ENCODE measurements around the gene LCN15. TPM values are rescaled to one million over a fixed set of nuclear protein-coding genes. Genes with fewer than 3 reads are reported as not detected.

The LCN15 gene
- total RNA-seq, 2 experiments from 2014 or later, result not detected

DNA sequence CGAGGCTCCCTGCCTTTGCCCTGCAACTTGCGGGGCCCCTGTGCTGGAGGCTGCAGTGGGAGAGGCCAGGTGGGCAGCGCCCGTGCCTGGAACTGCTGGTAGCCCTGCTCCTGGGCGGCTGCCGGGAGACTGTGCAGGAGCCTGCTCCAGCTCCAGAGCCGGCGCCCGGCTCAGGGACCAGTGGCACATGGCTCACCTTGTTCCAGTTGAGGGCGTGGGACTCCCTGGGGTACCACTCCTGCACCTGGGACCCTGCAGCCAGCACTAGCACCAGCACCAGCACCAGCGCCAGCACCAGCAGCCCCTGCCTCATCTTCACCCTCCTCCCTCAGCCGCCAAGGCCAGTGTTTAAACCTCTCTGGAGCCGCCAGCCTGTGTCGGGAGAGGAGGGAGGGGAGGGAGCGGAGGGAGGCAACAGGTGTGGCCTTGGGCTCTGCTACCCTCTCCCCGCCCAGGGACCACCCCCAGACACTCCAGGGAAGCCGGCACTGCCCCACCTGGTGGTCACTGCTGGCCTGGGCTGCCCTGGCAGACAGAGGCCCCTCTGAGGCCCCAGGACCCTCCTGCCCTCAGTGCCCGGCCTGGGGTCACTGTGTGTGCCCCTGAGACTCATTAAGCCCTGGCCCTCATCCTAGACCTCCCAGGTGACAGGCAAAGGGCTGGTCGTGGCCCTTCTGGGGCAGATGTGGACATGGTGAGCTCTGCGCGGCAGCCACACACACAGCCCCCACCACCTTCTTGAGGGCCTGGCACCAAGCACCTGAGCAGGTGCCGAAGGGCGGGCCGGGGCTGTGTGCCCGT is 21.5 kb downstream of the LCN15 start, which contains the start of gene LCN10:
Gene LCN10, minus strand, starts transcription at position 350 of the 801 bp plus-strand sequence. Its CDS starts 37 bp downstream, at position 313.
- H3K27me3 Mint-ChIP-seq, result no peaks in the 10 kb centered on the region
- CTCF ChIA-PET, result interaction anchor here (1.1 to 1.8 kb wide), 4 partner anchors 7 to 100 kb away, joined by 3 to 5 read pairs (median 4); partner anchors contain the start of gene AJM1
- intact Hi-C loops (cut with micrococcal nuclease), result loop anchor here (10.0 kb wide), 1 partner anchor 62 kb away; the partner anchor contains the start of gene RABL6
- peaks cover 21% of the 10 kb centered on the region for H3K4me1 Mint-ChIP-seq (ENCODE audit: low read depth)
- DNase-seq, result no peak
- ATAC-seq, result peak; percentile 4
- no peak for TF ChIP-seq CTCF (IDR thresholded peaks at IDR 0.05)
- POLR2A ChIA-PET, result interaction anchor here (0.6 to 1.0 kb wide), 3 partner anchors 13 to 105 kb away, joined by 3 to 4 read pairs (median 3); no protein-coding TSS in a partner anchor
- H3K27ac Mint-ChIP-seq, result peak within 1 kb of the TSS; percentile 75
- no peaks in the 10 kb centered on the region for H3K9me3 Mint-ChIP-seq
- peak within 1 kb of the TSS; percentile 70 for H3K4me3 Mint-ChIP-seq
- no peaks in the 10 kb centered on the region for H3K36me3 Mint-ChIP-seq (ENCODE audit: low read depth)

DNA sequence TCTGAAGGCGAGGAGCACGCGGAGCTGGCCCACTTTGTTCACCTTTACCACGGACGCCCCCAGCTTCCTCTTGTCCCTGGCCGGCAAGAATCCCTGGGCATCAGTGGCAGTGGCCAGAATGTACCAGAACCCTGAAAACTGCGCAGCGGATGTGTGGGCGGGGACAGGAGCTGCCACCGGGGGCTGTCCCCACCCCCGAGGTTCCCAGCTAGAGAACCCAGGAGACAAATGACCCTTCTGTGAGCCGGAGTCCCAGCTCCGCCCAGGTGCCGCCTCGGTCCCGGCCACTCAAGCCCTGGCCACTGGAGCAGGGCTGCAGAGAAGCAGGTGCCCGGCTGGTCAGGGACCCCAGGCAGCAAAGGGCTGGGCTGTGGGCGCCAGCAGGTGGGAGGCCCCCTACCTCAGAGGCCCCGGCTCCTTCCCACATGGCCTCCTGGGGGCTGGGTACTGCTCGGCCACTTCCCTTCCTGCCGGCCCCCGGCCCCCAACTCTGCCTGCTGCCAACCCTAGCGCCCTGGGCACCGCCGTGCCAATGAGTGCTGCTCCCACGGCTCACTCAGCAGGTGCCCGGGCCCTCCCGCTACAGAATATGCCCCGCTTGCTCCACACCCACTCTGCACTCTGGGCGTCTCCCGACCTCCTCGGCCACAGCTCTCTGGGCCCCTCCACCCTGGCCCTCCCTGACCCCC is 22.3 kb downstream of the LCN15 start:
- no peaks in the 10 kb centered on the region for H3K27me3 Mint-ChIP-seq
- H3K27ac Mint-ChIP-seq, result peak overlapping the region; percentile 75
- peaks cover 21% of the 10 kb centered on the region for H3K4me1 Mint-ChIP-seq (ENCODE audit: low read depth)
- peak overlapping the region; percentile 70 for H3K4me3 Mint-ChIP-seq
- H3K9me3 Mint-ChIP-seq, result no peaks in the 10 kb centered on the region
- ATAC-seq (peak; percentile 63), DNase-seq (peak; percentile 86)
- ChIA-PET POLR2A (interaction anchor here (1.3 to 2.9 kb wide), 2 partner anchors 13 to 24 kb away, joined by 3 to 35 read pairs; no protein-coding TSS in a partner anchor), CTCF (interaction anchor here (1.2 to 1.8 kb wide), 8 partner anchors 8 to 100 kb away, joined by 3 to 15 read pairs (median 4); partner anchors contain the start of genes AJM1 and LCN8)
- no peak for TF ChIP-seq CTCF (IDR thresholded peaks at IDR 0.05)
- intact Hi-C loops (cut with micrococcal nuclease), result loop anchor here (10.0 kb wide), 1 partner anchor 63 kb away; the partner anchor contains the start of gene RABL6
- H3K36me3 Mint-ChIP-seq (ENCODE audit: low read depth), result no peaks in the 10 kb centered on the region

DNA sequence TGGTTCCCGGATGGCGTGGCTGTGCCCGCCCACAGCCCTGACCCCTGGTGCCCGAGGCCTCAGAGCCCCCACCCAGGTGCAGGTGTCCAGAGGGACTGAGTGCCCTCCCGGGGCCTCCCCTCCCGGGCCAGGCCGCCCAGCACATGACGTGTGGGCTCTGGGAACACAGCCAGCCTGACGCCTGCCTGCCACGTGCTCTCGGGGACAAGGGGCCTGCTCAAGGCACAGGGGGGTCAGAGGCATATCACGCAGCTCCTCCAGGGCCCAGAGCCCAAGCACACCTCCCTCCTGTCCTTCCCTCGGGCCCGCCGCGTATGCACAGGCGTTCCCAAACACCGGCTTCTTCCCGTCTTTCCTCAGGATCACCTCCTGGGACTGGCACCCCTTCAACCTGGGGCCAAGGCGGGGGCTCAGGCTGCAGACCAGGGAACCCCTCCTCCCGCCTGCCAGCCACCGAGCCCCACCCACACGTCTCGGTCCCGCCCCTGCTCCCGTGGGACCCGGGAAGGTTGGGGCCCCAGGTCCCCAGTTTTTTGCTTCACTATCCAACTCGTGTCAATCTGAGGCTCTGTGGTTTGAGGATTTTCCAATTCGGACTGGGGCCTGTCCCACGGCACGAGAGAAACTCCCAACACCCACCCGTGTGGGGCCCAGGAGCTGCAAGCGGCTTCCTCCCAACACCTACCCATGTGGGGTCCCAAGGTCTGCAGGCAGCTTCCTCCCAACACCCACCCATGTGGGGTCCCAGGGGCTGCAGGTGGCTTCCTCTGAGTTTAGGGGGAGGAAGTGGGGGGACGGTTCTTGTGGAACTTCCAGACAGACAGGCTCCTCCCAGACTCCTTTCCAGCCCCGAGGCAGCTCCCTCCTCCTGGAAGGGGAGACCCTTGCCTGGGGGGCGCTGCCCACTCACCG is 23.1 kb downstream of the LCN15 start:
- TF ChIP-seq CTCF (IDR thresholded peaks at IDR 0.05), result no peak
- peak overlapping the region; percentile 70 for H3K4me3 Mint-ChIP-seq
- no peaks in the 10 kb centered on the region for H3K27me3 Mint-ChIP-seq
- ATAC-seq (peak; percentile 29), DNase-seq (peak; percentile 35)
- POLR2A ChIA-PET, result interaction anchor here (1.3 to 2.9 kb wide), 2 partner anchors 13 to 25 kb away, joined by 3 to 35 read pairs; no protein-coding TSS in a partner anchor
- CTCF ChIA-PET, result interaction anchor here (1.2 to 1.8 kb wide), 7 partner anchors 9 to 101 kb away, joined by 3 to 15 read pairs (median 3); partner anchors contain the start of genes AJM1 and LCN8
- peaks cover 21% of the 10 kb centered on the region for H3K4me1 Mint-ChIP-seq (ENCODE audit: low read depth)
- no peaks in the 10 kb centered on the region for H3K36me3 Mint-ChIP-seq (ENCODE audit: low read depth)
- intact Hi-C loops (cut with micrococcal nuclease), result loop anchor here (10.0 kb wide), 1 partner anchor 64 kb away; the partner anchor contains the start of gene RABL6
- H3K9me3 Mint-ChIP-seq, result no peaks in the 10 kb centered on the region
- H3K27ac Mint-ChIP-seq, result peak overlapping the region; percentile 75

DNA sequence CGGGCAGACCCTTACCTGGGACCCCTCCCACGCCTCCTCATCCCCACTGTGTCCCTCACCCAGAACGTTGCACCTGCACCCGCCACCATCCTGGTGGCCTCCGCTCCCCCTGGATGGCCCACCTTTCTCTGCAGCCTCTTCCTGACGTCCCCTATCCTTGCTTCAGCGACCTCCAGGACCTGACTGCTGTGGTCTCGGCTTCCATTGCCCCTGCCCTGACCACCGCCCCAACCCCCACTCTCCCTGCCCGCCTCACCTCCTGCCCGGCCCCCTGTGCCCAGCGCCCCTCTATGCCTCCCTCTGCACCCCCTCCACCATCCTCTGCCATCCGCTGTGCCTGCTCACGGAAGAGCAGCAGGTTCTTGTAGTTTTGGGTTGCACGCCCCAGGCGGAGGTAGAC is 23.8 kb downstream of the LCN15 start:
- Mint-ChIP-seq H3K4me3 (no peak overlapping the region), H3K4me1 (ENCODE audit: low read depth) (peaks cover 21% of the 10 kb centered on the region), H3K27ac (peak overlapping the region; percentile 55), H3K9me3 (no peaks in the 10 kb centered on the region), H3K27me3 (no peaks in the 10 kb centered on the region), H3K36me3 (ENCODE audit: low read depth) (no peaks in the 10 kb centered on the region)
- ChIA-PET POLR2A (interaction anchor here (1.3 to 2.9 kb wide), 2 partner anchors 12 to 26 kb away, joined by 3 to 35 read pairs; no protein-coding TSS in a partner anchor), CTCF (interaction anchor here (1.2 to 1.8 kb wide), 2 partner anchors 11 to 12 kb away, joined by 4 to 15 read pairs; no protein-coding TSS in a partner anchor)
- TF ChIP-seq CTCF (IDR thresholded peaks at IDR 0.05), result no peak
- DNase-seq, result no peak
- intact Hi-C loops (cut with micrococcal nuclease), result loop anchor here (10.0 kb wide), 1 partner anchor 64 kb away; the partner anchor contains the start of gene RABL6
- ATAC-seq, result no peak
